PFSK-1 (cell line): Measurements from ENCODE around the gene HNF1A.

Experiments used
- FOXP2 ChIP-seq: optimal IDR thresholded peaks from 2 replicates; pipeline ENCODE3; 2011; ENCODE audit warnings: borderline replicate concordance, control low read depth, inconsistent platforms; ENCODE audit not compliant: insufficient read depth; ENCODE audit errors: extremely low read length, extremely low read depth
- POLR2AphosphoS5 ChIP-seq: IDR thresholded peaks from 2 replicates; pipeline ENCODE4 v1.6.1; 2012; ENCODE audit warnings: low read depth, mild to moderate bottlenecking, control low read depth, low read length, moderate library complexity
- SIN3A ChIP-seq: IDR thresholded peaks from 2 replicates; pipeline ENCODE4 v1.6.1; 2012; ENCODE audit warnings: mild to moderate bottlenecking, low read length, moderate library complexity, borderline replicate concordance; ENCODE audit not compliant: insufficient read depth
- TAF1 ChIP-seq: IDR thresholded peaks from 2 replicates; pipeline ENCODE4 v1.6.1; 2012; ENCODE audit warnings: low read length, control low read depth, borderline replicate concordance; ENCODE audit not compliant: insufficient read depth
- TF ChIP-seq, protein P1 (sequence below), 2 experiments: IDR thresholded peaks; 2 replicates each; pipeline versions ENCODE4 v1.6.1 to v1.8.0; 2011 to 2012; ENCODE audit warnings: low read depth in 2 of 2, low read length in 2 of 2, control low read depth in 1 of 2, inconsistent platforms in 1 of 2, mild to moderate bottlenecking in 1 of 2, moderate library complexity in 1 of 2; ENCODE audit not compliant: insufficient read depth in 1 of 2

Gene HNF1A

DNA sequence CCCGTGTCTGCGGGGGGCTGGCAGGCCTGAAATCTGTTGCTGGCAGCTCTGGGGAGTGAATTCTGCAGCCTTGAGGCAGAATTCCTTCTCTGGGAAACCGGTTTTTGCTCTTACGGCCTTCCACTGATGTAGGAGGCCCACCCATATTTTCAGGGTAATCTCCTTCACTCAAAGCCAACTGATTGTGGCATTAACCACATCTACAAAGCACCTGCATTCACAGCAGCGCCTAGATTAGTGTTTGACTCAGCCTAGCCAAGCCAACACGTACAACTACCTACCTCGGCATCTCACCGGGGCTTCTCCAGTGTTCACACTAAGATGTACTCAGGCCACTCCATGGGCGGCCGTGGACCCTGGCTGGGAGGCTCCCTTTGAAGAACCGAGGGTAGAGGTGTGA is 22.2 kb downstream of the HNF1A start:
- no peak for TF ChIP-seq FOXP2

DNA sequence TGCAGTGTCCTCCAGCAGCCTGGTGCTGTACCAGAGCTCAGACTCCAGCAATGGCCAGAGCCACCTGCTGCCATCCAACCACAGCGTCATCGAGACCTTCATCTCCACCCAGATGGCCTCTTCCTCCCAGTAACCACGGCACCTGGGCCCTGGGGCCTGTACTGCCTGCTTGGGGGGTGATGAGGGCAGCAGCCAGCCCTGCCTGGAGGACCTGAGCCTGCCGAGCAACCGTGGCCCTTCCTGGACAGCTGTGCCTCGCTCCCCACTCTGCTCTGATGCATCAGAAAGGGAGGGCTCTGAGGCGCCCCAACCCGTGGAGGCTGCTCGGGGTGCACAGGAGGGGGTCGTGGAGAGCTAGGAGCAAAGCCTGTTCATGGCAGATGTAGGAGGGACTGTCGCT is 22.7 kb downstream of the HNF1A start:
- TF ChIP-seq, protein P1, sequence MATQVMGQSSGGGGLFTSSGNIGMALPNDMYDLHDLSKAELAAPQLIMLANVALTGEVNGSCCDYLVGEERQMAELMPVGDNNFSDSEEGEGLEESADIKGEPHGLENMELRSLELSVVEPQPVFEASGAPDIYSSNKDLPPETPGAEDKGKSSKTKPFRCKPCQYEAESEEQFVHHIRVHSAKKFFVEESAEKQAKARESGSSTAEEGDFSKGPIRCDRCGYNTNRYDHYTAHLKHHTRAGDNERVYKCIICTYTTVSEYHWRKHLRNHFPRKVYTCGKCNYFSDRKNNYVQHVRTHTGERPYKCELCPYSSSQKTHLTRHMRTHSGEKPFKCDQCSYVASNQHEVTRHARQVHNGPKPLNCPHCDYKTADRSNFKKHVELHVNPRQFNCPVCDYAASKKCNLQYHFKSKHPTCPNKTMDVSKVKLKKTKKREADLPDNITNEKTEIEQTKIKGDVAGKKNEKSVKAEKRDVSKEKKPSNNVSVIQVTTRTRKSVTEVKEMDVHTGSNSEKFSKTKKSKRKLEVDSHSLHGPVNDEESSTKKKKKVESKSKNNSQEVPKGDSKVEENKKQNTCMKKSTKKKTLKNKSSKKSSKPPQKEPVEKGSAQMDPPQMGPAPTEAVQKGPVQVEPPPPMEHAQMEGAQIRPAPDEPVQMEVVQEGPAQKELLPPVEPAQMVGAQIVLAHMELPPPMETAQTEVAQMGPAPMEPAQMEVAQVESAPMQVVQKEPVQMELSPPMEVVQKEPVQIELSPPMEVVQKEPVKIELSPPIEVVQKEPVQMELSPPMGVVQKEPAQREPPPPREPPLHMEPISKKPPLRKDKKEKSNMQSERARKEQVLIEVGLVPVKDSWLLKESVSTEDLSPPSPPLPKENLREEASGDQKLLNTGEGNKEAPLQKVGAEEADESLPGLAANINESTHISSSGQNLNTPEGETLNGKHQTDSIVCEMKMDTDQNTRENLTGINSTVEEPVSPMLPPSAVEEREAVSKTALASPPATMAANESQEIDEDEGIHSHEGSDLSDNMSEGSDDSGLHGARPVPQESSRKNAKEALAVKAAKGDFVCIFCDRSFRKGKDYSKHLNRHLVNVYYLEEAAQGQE (IDR thresholded peaks at IDR 0.05; ENCODE audit: insufficient read depth in 1 of 2, low read depth in 2 of 2, low read length in 2 of 2), result no peak
- TF ChIP-seq POLR2AphosphoS5 (no peak), SIN3A (no peak), FOXP2 (no peak), TAF1 (no peak)

DNA sequence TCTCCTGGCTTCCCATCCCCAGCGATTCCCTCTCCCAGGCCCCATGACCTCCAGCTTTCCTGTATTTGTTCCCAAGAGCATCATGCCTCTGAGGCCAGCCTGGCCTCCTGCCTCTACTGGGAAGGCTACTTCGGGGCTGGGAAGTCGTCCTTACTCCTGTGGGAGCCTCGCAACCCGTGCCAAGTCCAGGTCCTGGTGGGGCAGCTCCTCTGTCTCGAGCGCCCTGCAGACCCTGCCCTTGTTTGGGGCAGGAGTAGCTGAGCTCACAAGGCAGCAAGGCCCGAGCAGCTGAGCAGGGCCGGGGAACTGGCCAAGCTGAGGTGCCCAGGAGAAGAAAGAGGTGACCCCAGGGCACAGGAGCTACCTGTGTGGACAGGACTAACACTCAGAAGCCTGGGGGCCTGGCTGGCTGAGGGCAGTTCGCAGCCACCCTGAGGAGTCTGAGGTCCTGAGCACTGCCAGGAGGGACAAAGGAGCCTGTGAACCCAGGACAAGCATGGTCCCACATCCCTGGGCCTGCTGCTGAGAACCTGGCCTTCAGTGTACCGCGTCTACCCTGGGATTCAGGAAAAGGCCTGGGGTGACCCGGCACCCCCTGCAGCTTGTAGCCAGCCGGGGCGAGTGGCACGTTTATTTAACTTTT is 23.6 kb downstream of the HNF1A start:
- TF ChIP-seq POLR2AphosphoS5 (no peak), FOXP2 (no peak), TAF1 (no peak), SIN3A (no peak)
- TF ChIP-seq, protein P1 (IDR thresholded peaks at IDR 0.05; ENCODE audit: insufficient read depth in 1 of 2, low read depth in 2 of 2, low read length in 2 of 2), result no peak

DNA sequence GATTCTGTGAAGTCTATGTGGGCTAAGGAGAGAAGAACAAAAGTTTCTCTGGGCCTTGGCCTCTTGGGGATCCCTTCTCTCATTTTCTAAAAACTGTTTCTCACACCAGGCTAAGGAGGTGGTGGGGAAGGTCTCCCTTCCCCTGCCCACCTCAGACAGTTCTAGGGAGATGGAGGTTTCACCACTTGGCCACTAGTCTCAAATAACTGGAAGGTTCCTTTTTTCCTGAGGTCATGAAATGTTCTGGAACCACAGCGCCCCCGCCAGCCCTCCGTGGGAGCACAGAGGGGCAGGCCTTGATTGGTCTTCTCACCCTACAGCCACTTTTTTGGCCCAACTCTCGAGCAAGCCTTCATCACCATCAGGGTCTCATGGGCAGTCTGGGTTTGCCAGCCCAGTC is 25.3 kb downstream of the HNF1A start:
- no peak for TF ChIP-seq SIN3A
- TF ChIP-seq FOXP2, result no peak
- TF ChIP-seq POLR2AphosphoS5, result no peak
- TF ChIP-seq, protein P1 (IDR thresholded peaks at IDR 0.05; ENCODE audit: insufficient read depth in 1 of 2, low read depth in 2 of 2, low read length in 2 of 2), result no peak
- TF ChIP-seq TAF1, result no peak

DNA sequence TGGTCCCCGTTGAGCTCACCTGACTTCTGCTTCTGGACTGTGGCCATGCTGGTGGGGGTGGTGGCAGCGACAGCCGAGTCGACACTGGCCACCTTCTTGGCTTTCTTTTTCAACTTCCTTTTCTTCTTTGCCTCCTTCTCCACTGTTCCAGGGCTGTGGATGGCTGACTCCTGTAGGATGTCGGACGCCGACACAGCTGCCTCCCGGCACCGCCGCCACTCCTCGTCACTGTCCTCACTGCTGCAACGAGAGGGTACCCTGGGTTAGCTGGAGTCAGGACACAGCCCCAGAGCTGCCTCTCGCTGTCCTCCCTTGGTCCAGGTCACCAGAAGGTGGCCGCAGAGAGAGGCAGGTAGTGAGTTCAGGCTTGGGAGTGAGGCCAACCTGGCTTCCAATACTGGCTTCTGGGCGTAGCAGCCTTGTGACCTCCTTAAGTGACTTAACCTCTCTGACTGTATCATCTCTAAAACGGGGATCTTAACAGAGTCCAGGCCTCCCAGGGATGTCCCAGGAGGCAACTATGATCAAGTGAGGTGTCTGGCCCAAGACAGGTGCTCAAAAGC is 26.0 kb downstream of the HNF1A start:
- TF ChIP-seq FOXP2 (no peak), SIN3A (no peak), POLR2AphosphoS5 (no peak), TAF1 (no peak)
- TF ChIP-seq, protein P1 (IDR thresholded peaks at IDR 0.05; ENCODE audit: insufficient read depth in 1 of 2, low read depth in 2 of 2, low read length in 2 of 2), result no peak
